Breast epithelium (tissue), 3 donors: ENCODE measurements around the gene FITM1.

Experiments used
- CTCF ChIP-seq, 3 donors: fragments of 450-650 bp; IDR thresholded peaks; one replicate each; pipeline ENCODE4 v1.5.1; 2016 to 2017; ENCODE audit warnings: antibody characterized with exemption in 3 of 3, mild to moderate bottlenecking in 3 of 3, moderate library complexity in 3 of 3
- POLR2A ChIP-seq: fragments of 450-650 bp; IDR thresholded peaks from one replicate; pipeline ENCODE4 v1.6.1; 2016; ENCODE audit warnings: antibody characterized with exemption, mild to moderate bottlenecking, moderate library complexity
- POLR2AphosphoS5 ChIP-seq, 3 donors: sonication (generic); formaldehyde crosslinking; IDR thresholded peaks; one replicate each; pipeline ENCODE4 v1.6.1; 2017; ENCODE audit warnings: antibody characterized with exemption in 3 of 3

GRCh38 chr14:24160499-24160849, 30.0 kb downstream of the FITM1 start:
- TF ChIP-seq CTCF (IDR thresholded peaks at IDR 0.05) (no peak), POLR2AphosphoS5 (IDR thresholded peaks at IDR 0.05) (no peak), POLR2A (no peak)
